GM12878 (cell line): ENCODE measurements around the gene PROKR1. TPM values are rescaled to one million over a fixed set of nuclear protein-coding genes. Genes with fewer than 3 reads are reported as not detected.

Experiments
- ATAC-seq: fragments of 200-7000 bp; cut with Tn5 transposase; 3 replicates; pipeline ENCODE4 v1.9.1; 2020; ENCODE audit warnings: mild to moderate bottlenecking, moderate library complexity
- BruUV-seq: library from RNA; stranded (reverse); fragments of 400-500 nt; replicated peaks from 2 replicates; lab custom pipeline; 2021; lab: Mats Ljungman, UMichigan
- CTCF ChIA-PET: fragments of 300-600 bp; sonication (Branson Sonifier 250); formaldehyde crosslinking; extraction: SDS; loops from one replicate; lab custom pipeline; 2021; ENCODE audit warnings: inconsistent platforms; lab: Yijun Ruan, JAX
- POLR2A ChIA-PET: fragments of 350-600 bp; formaldehyde crosslinking; extraction: SDS; loops from one replicate; lab custom pipeline; 2021; ENCODE audit warnings: inconsistent platforms; lab: Charles Lee
- RAD21 ChIA-PET: fragments of 300-600 bp; sonication (Branson Sonifier 250); formaldehyde crosslinking; loops from one replicate; lab custom pipeline; 2023; ENCODE audit warnings: antibody characterized with exemption; ENCODE audit not compliant: unreplicated experiment; lab: Charles Lee
- SMC1A ChIA-PET: fragments of 300-600 bp; sonication (Branson Sonifier 250); formaldehyde crosslinking; loops from one replicate; lab custom pipeline; 2023; ENCODE audit not compliant: unreplicated experiment, uncharacterized antibody; lab: Charles Lee
- DNase-seq: peaks from one replicate; pipeline ENCODE4 v3.0.0-alpha.2; 2011; ENCODE audit warnings: low read depth, low spot score
- FAIRE-seq: peaks from 3 replicates; lab custom pipeline; 2011; peaks lifted over from hg19 to GRCh38; lab: Jason Lieb, UNC
- H2AFZ ChIP-seq: 2 replicates; pipeline ENCODE4 v1.6.0; 2011; ENCODE audit warnings: low read depth, low read length, control low read depth; ENCODE audit not compliant: control insufficient read depth
- H3K27ac ChIP-seq: 2 replicates; pipeline ENCODE4 v1.5.1; 2011; ENCODE audit warnings: control low read depth; ENCODE audit not compliant: control insufficient read depth, insufficient read depth
- H3K27me3 ChIP-seq, 2 experiments: replicated peaks in 1 of 2; 2 replicates each; pipeline versions ENCODE4 v1.6.0 to v1.6.1; 2011; ENCODE audit warnings: low read length in 1 of 2; ENCODE audit not compliant: control insufficient read depth in 2 of 2, insufficient read depth in 2 of 2
- H3K36me3 ChIP-seq, 2 experiments: 2 replicates each; pipeline ENCODE4 v1.5.1; 2011; ENCODE audit warnings: low read length in 1 of 2; ENCODE audit not compliant: control insufficient read depth in 2 of 2, insufficient read depth in 2 of 2
- H3K4me1 ChIP-seq: 2 replicates; pipeline ENCODE4 v1.6.1; 2011; ENCODE audit warnings: mild to moderate bottlenecking, low read length, moderate library complexity, mixed read lengths; ENCODE audit not compliant: control insufficient read depth, insufficient read depth
- H3K4me2 ChIP-seq: 2 replicates; pipeline ENCODE4 v1.6.0; 2011; ENCODE audit warnings: control low read depth; ENCODE audit not compliant: control insufficient read depth, insufficient read depth
- H3K4me3 ChIP-seq: fragments of 200-600 bp; sonication (generic); 2 replicates; pipeline ENCODE4 v1.5.1; 2016
- H3K79me2 ChIP-seq: 2 replicates; pipeline ENCODE4 v1.6.0; 2011; ENCODE audit warnings: low read length; ENCODE audit not compliant: control insufficient read depth, insufficient read depth
- H3K9ac ChIP-seq: 2 replicates; pipeline ENCODE4 v1.8.0; 2011; ENCODE audit warnings: low read length, control low read depth, mixed read lengths; ENCODE audit not compliant: control insufficient read depth, insufficient read depth
- H3K9me3 ChIP-seq: replicated peaks from 3 replicates; pipeline ENCODE4 v1.5.1; 2011; ENCODE audit warnings: mild to moderate bottlenecking, low read length; ENCODE audit not compliant: control insufficient read depth, insufficient read depth
- H4K20me1 ChIP-seq: 2 replicates; pipeline ENCODE4 v1.6.0; 2011; ENCODE audit not compliant: control insufficient read depth, insufficient read depth
- CEBPZ ChIP-seq: fragments of 150-350 bp; IDR thresholded peaks from 2 replicates; pipeline ENCODE4 v1.6.1; 2016; ENCODE audit warnings: low read depth, low read length
- E2F8 ChIP-seq: fragments of 450-650 bp; IDR thresholded peaks from 2 replicates; pipeline ENCODE4 v1.6.1; 2018; ENCODE audit warnings: mild to moderate bottlenecking, low read depth, moderate library complexity; ENCODE audit not compliant: partially characterized antibody
- FOXM1 ChIP-seq: IDR thresholded peaks from 2 replicates; pipeline ENCODE4 v1.6.1; 2012; ENCODE audit warnings: low read depth, mild to moderate bottlenecking, inconsistent platforms, low read length, moderate library complexity
- LARP7 ChIP-seq: fragments of 450-650 bp; IDR thresholded peaks from 2 replicates; pipeline ENCODE4 v1.6.1; 2017; ENCODE audit warnings: mild to moderate bottlenecking
- MEF2B ChIP-seq: fragments of 450-650 bp; IDR thresholded peaks from 2 replicates; pipeline ENCODE4 v1.6.1; 2018; ENCODE audit warnings: mild to moderate bottlenecking, moderate library complexity; ENCODE audit not compliant: partially characterized antibody, poor library complexity, severe bottlenecking
- MXI1 ChIP-seq: fragments of 150-350 bp; IDR thresholded peaks from 2 replicates; pipeline ENCODE4 v1.6.1; 2011; ENCODE audit warnings: low read depth, mild to moderate bottlenecking, inconsistent platforms, low read length, improper control_type of control experiment
- MYB ChIP-seq: fragments of 150-350 bp; IDR thresholded peaks from 2 replicates; pipeline ENCODE4 v1.6.1; 2014; ENCODE audit warnings: mild to moderate bottlenecking, low read depth, low read length, borderline replicate concordance
- NBN ChIP-seq: fragments of 450-650 bp; IDR thresholded peaks from 2 replicates; pipeline ENCODE4 v1.6.1; 2016
- RELA ChIP-seq: fragments of 450-650 bp; IDR thresholded peaks from 2 replicates; pipeline ENCODE4 v1.8.0; 2014; ENCODE audit warnings: borderline replicate concordance; ENCODE audit not compliant: partially characterized antibody
- RUNX3 ChIP-seq: IDR thresholded peaks from 2 replicates; pipeline ENCODE4 v1.6.1; 2012; ENCODE audit warnings: low read length, inconsistent platforms
- TARDBP ChIP-seq: IDR thresholded peaks from 2 replicates; pipeline ENCODE4 v1.6.1; 2016; ENCODE audit warnings: borderline replicate concordance
- TCF12 ChIP-seq: IDR thresholded peaks from 2 replicates; pipeline ENCODE4 v1.6.1; 2011; ENCODE audit warnings: low read depth, mild to moderate bottlenecking, low read length
- ZBTB4 ChIP-seq: fragments of 450-650 bp; formaldehyde crosslinking; IDR thresholded peaks from 2 replicates; pipeline ENCODE4 v1.4.0; 2022; ENCODE audit warnings: mild to moderate bottlenecking, moderate library complexity
- in situ Hi-C: fragments of 300-500 bp; cut with MboI; formaldehyde crosslinking; loops from 9 replicates; pipeline ENCODE4 v1.14.3; 2018; ENCODE audit warnings: mixed read lengths
- intact Hi-C: fragments of 100-400 bp; cut with micrococcal nuclease; formaldehyde crosslinking; loops from one replicate; pipeline ENCODE4 v1.14.2; 2022; ENCODE audit not compliant: unreplicated experiment
- polyA plus RNA-seq, 11 experiments: library from polyadenylated mRNA; depleted of rRNA in 4 of 11; unstranded in 6 of 11; stranded (reverse) in 5 of 11; fragments of >200 nt; fragmentation: Nextera tagmentation in 4 of 11; fragmentation: Illumina TruSeq in 1 of 11; extraction: Ambion mirVana in 4 of 11; extraction: Trizol in 1 of 11; gene quantifications; 1 replicate in 1 of 11; 2 replicates in 10 of 11; pipeline versions ENCODE4 v1.2.1 to v1.2.3, GENCODE V29; 2011 to 2016; ENCODE audit warnings: inconsistent platforms in 2 of 11, missing spikeins in 2 of 11, low read depth in 1 of 11
- total RNA-seq, 4 experiments: library from RNA; depleted of rRNA in 3 of 4; stranded (reverse); fragments of >200 nt in 3 of 4; fragmentation: Illumina TruSeq in 1 of 4; extraction: Trizol in 1 of 4; gene quantifications; 2 replicates each; pipeline versions ENCODE4 v1.2.1 to v1.2.3, GENCODE V29; 2013 to 2021

The PROKR1 gene
- total and polyA plus RNA-seq, 10 of the 15 experiments (the other 5 are each of a cell fraction or from before 2014, with no cell fraction given), result 0.01 to 0.02 TPM; not detected in 8

GRCh38 chr2:68673631-68674030, 30.3 kb downstream of the PROKR1 start (continued):
- TF ChIP-seq ZBTB4 (CRISPR knock-in tag), result no peak

GRCh38 chr2:68675470-68675869, 32.1 kb downstream of the PROKR1 start:
- Histone ChIP-seq H3K9ac (no peak overlapping the region), H3K4me1 (no peaks in the 10 kb centered on the region), H3K4me3 (no peak overlapping the region), H3K27me3 (no peaks in the 10 kb centered on the region), H3K9me3 (no peaks in the 10 kb centered on the region; the same call in 2 of the 3 replicates), H3K4me2 (no peak overlapping the region), H3K36me3 (no peaks in the 10 kb centered on the region), H2AFZ (no peak overlapping the region), H3K79me2 (no peaks in the 10 kb centered on the region), H3K27ac (no peak overlapping the region), H4K20me1 (no peaks in the 10 kb centered on the region)
- FAIRE-seq (no peak), ATAC-seq (no peak), DNase-seq (no peak)
- in situ Hi-C loops, result no loop called here
- POLR2A ChIA-PET, result no interaction called here
- intact Hi-C loops, result no loop called here
- no TSS peak for BruUV-seq
- CTCF ChIA-PET, result no interaction called here
- SMC1A ChIA-PET, result no interaction called here
- RAD21 ChIA-PET, result no interaction called here
- TF ChIP-seq TARDBP (no peak), NBN (no peak), MEF2B (no peak), TCF12 (no peak), LARP7 (no peak), CEBPZ (no peak), RELA (no peak), MXI1 (no peak), MYB (no peak), FOXM1 (no peak), RUNX3 (no peak), E2F8 (no peak)
